H1 (cell line): ENCODE measurements around the gene BGN. TPM values are rescaled to one million over a fixed set of nuclear protein-coding genes. Genes with fewer than 3 reads are reported as not detected.

Source experiments
- SUZ12 ChIP-seq: fragments of 200-600 bp; sonication (generic); IDR thresholded peaks from 2 replicates; pipeline ENCODE4 v1.6.1; 2012; ENCODE audit warnings: mild to moderate bottlenecking, inconsistent platforms, low read length, moderate library complexity, mixed read lengths
- USF2 ChIP-seq: IDR thresholded peaks from 2 replicates; pipeline ENCODE4 v1.6.1; 2011; ENCODE audit warnings: low read length, improper control_type of control experiment
- polyA plus RNA-seq, 7 experiments: library from polyadenylated mRNA; depleted of rRNA in 3 of 7; stranded (reverse) in 5 of 7; unstranded in 2 of 7; fragments of >200 nt in 5 of 7; fragments of 200-250 nt in 2 of 7; gene quantifications; 1 replicate in 5 of 7; 2 replicates in 1 of 7; 4 replicates in 1 of 7; pipeline versions ENCODE4 v1.2.1 to v1.2.3, GENCODE V29; 2011 to 2013; ENCODE audit warnings: missing spikeins in 2 of 7, mixed read lengths in 2 of 7
- total RNA-seq: library from RNA; stranded (reverse); fragmentation: NEBNext Ultra II Directional; extraction: Animal tissue kit (Norgen Biotek cat#: 25700); gene quantifications from 2 replicates; pipeline ENCODE4 v1.2.1, GENCODE V29; 2021

The BGN gene
- total and polyA plus RNA-seq, 2 of the 8 experiments (the other 6 are each of a cell fraction or from before 2014, with no cell fraction given), result 1.8 to 2.4 TPM

DNA sequence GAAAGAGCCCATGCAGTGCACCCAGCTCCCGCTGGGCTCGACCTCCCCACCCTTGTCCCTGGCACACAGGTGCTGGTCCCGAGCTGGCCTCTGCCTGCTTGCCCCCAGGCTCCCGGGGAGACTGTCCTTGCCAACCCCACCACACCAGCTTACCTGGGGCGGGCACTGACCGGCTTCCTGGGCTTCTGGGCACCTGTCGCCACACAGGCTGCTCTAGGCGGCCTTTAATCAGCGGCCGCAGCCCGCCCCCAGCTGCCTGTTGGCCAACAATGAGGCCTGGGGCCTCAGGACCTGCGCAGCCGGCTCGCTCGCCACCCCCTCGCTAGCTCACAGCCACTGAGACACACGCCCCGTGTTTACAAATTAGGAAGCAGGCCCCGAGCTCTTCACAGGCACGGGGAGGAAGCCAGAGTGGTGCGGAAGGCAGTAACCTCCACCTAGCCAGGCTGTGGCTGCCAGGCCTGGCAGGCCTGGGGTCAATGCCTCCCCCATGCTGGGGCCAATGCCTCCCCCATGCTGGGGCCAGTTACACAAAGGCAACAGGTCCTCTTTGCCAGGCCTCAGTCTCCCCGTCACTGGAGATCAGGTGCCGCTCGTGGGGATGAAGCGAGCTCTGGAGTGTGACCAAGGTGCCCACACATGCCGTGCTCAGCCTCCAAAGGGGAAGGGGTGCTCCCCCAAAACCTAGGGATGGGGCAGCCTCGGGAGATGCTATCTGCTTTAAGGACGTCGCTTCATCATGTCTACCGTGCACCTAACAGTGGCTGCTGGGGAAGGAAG lies 48.7 kb upstream of the BGN start, which contains the start of gene TREX2 (continued):
- TF ChIP-seq USF2 (no peak), SUZ12 (no peak)
